Panc1 (cell line): ENCODE measurements around the gene CD14. TPM values are rescaled to one million over a fixed set of nuclear protein-coding genes. Genes with fewer than 3 reads are reported as not detected.
"Not testable (repeated sequence)": the region's sequence is repeated elsewhere in the genome, so short reads cannot be mapped to it uniquely, and the experiment has no call there.

Experiments
- ATAC-seq: fragments of 200-7000 bp; cut with Tn5 transposase; 2 replicates; pipeline ENCODE4 v1.9.1; 2020; ENCODE audit warnings: mild to moderate bottlenecking, moderate library complexity
- BruUV-seq: library from RNA; stranded (reverse); fragments of 400-500 nt; replicated peaks from 2 replicates; lab custom pipeline; 2021; lab: Mats Ljungman, UMichigan
- CTCF ChIA-PET: fragments of 300-600 bp; sonication (Branson Sonifier 250); formaldehyde crosslinking; loops from one replicate; lab custom pipeline; 2022; ENCODE audit warnings: antibody characterized with exemption; lab: Charles Lee
- POLR2A ChIA-PET: fragments of 300-600 bp; sonication (Branson Sonifier 250); formaldehyde crosslinking; loops from one replicate; lab custom pipeline; 2022; ENCODE audit warnings: antibody characterized with exemption; lab: Charles Lee
- DNase-seq: peaks from one replicate; pipeline ENCODE4 v3.0.0-alpha.2; 2010; ENCODE audit warnings: low read depth, low spot score
- H3K27ac ChIP-seq: 2 replicates; pipeline ENCODE4 v1.5.1; 2011; ENCODE audit warnings: mild to moderate bottlenecking, low read length, inconsistent platforms
- H3K27me3 ChIP-seq: fragments of 200-500 bp; sonication (Bioruptor generic); 2 replicates; pipeline ENCODE4 v1.6.0; 2014; ENCODE audit warnings: low read length, inconsistent platforms; ENCODE audit not compliant: control insufficient read depth, insufficient read depth
- H3K36me3 ChIP-seq: fragments of 200-500 bp; sonication (Bioruptor generic); 2 replicates; pipeline ENCODE4 v1.5.1; 2014; ENCODE audit warnings: inconsistent platforms, mild to moderate bottlenecking, low read length, moderate library complexity; ENCODE audit not compliant: control insufficient read depth, insufficient read depth
- H3K4me1 ChIP-seq: 2 replicates; pipeline ENCODE4 v1.5.1; 2011; ENCODE audit warnings: inconsistent platforms, mild to moderate bottlenecking, low read length, moderate library complexity; ENCODE audit not compliant: control insufficient read depth, insufficient read depth
- H3K4me3 ChIP-seq, 2 experiments: 2 replicates each; pipeline ENCODE4 v1.5.1; 2011 to 2012; ENCODE audit warnings: low read depth in 2 of 2, low read length in 2 of 2, mild to moderate bottlenecking in 2 of 2, inconsistent platforms in 1 of 2, moderate library complexity in 1 of 2
- H3K9me3 ChIP-seq: fragments of 200-500 bp; sonication (Bioruptor generic); 2 replicates; pipeline ENCODE4 v1.5.1; 2014; ENCODE audit warnings: low read depth, mild to moderate bottlenecking, inconsistent platforms, low read length, moderate library complexity; ENCODE audit not compliant: control insufficient read depth, insufficient read depth
- CTCF ChIP-seq: fragments of 450-650 bp; IDR thresholded peaks from 2 replicates; pipeline ENCODE4 v1.5.1; 2017; ENCODE audit warnings: mild to moderate bottlenecking
- POLR2AphosphoS5 ChIP-seq: IDR thresholded peaks from 2 replicates; pipeline ENCODE4 v1.6.1; 2012; ENCODE audit warnings: mild to moderate bottlenecking, low read depth, low read length, moderate library complexity
- REST ChIP-seq, 2 experiments: IDR thresholded peaks; 2 replicates each; pipeline ENCODE4 v1.6.1; 2011 to 2012; ENCODE audit warnings: low read depth in 2 of 2, control low read depth in 1 of 2, low read length in 1 of 2, mild to moderate bottlenecking in 1 of 2, moderate library complexity in 1 of 2; ENCODE audit not compliant: insufficient read depth in 1 of 2
- SIN3A ChIP-seq: IDR thresholded peaks from 2 replicates; pipeline ENCODE4 v1.6.1; 2012; ENCODE audit warnings: low read depth, mild to moderate bottlenecking, low read length, moderate library complexity, borderline replicate concordance; ENCODE audit not compliant: insufficient read depth
- TCF7L2 ChIP-seq: IDR thresholded peaks from 2 replicates; pipeline ENCODE4 v1.6.1; 2011; ENCODE audit warnings: mild to moderate bottlenecking, low read depth, low read length, inconsistent platforms
- in situ Hi-C: cut with HindIII; loops from 2 replicates; pipeline ENCODE4 v1.10.0; 2016; ENCODE audit warnings: low sequenced_read_pairs, low pct_unique_long_range_greater_than_20kb
- intact Hi-C: fragments of 100-400 bp; cut with micrococcal nuclease; formaldehyde crosslinking; loops from one replicate; pipeline ENCODE4 v1.10.0; 2022; ENCODE audit not compliant: unreplicated experiment
- total RNA-seq: library from RNA; stranded (reverse); gene quantifications from one replicate; pipeline ENCODE4 v1.2.1, GENCODE V29; 2021; ENCODE audit not compliant: unreplicated experiment

CD14 gene
- total RNA-seq, 1 experiment from 2014 or later, result 2.5 TPM

- in situ Hi-C loops (no loop called here), intact Hi-C loops (no loop called here)
- ChIA-PET POLR2A (interaction anchor here (0.6 to 0.7 kb wide), 2 partner anchors 97 to 99 kb away, joined by 8 to 9 read pairs; no protein-coding TSS in a partner anchor), CTCF (interaction anchor here (0.6 kb wide), 1 partner anchor 54 kb away, joined by 6 read pairs; no protein-coding TSS in a partner anchor)
- BruUV-seq, result TSS peak; percentile 99
- no peaks in the 10 kb centered on the region for H3K9me3 ChIP-seq
- peak within 1 kb of the TSS; percentile 97 for H3K27ac ChIP-seq
- TF ChIP-seq TCF7L2 (peak; percentile 56), POLR2AphosphoS5 (peak; percentile 93), SIN3A (peak; percentile 86; the same call in 1 of the 2 replicates), REST (IDR thresholded peaks at IDR 0.05; ENCODE audit: insufficient read depth in 1 of 2, low read depth in 2 of 2, low read length in 1 of 2) (0 out of 4 replicates have a peak, but pooled peaks of 1 of the 2 experiments have one; percentile 41), CTCF (no peak)
- DNase-seq (peak; percentile 69), ATAC-seq (peak; percentile 99)
- H3K36me3 ChIP-seq, result peaks cover 13% of the 10 kb centered on the region
- no peaks in the 10 kb centered on the region for H3K27me3 ChIP-seq
- H3K4me1 ChIP-seq, result peaks cover 3% of the 10 kb centered on the region; the same call in 1 of the 2 replicates
- peak within 1 kb of the TSS; percentile 94 to 96 for H3K4me3 ChIP-seq
Measured at GRCh38 chr5:140664359-140665119, 31.6 kb upstream of the CD14 start, which contains the start of gene WDR55. WDR55 (plus strand) TSS chr5:140664904; CDS start chr5:140664913, 9 bp downstream.

GRCh38 chr5:140664030-140664358 is 31.0 kb upstream of the CD14 start:
- Histone ChIP-seq H3K9me3 (no peaks in the 10 kb centered on the region), H3K4me1 (peaks cover 3% of the 10 kb centered on the region; the same call in 1 of the 2 replicates), H3K27ac (peak overlapping the region; percentile 97), H3K4me3 (peak overlapping the region; percentile 94 to 96), H3K36me3 (peaks cover 17% of the 10 kb centered on the region), H3K27me3 (no peaks in the 10 kb centered on the region)
- peak; percentile 15 for ATAC-seq
- ChIA-PET POLR2A (interaction anchor here (0.6 to 0.7 kb wide), 4 partner anchors 17 to 99 kb away, joined by 4 to 9 read pairs (median 7); no protein-coding TSS in a partner anchor), CTCF (interaction anchor here (0.6 kb wide), 1 partner anchor 55 kb away, joined by 6 read pairs; no protein-coding TSS in a partner anchor)
- in situ Hi-C loops (no loop called here), intact Hi-C loops (no loop called here)
- no peak for TF ChIP-seq POLR2AphosphoS5
- TF ChIP-seq SIN3A, result no peak
- TF ChIP-seq TCF7L2, result no peak
- no peak for TF ChIP-seq CTCF
- TF ChIP-seq REST (IDR thresholded peaks at IDR 0.05; ENCODE audit: insufficient read depth in 1 of 2, low read depth in 2 of 2, low read length in 1 of 2), result no peak
- BruUV-seq, result no TSS peak
- DNase-seq, result no peak

GRCh38 chr5:140660371-140660770 is 27.4 kb upstream of the CD14 start:
- H3K27me3 ChIP-seq, POLR2A ChIA-PET, H3K9me3 ChIP-seq, ATAC-seq, BruUV-seq, H3K4me3 ChIP-seq, H3K4me1 ChIP-seq, CTCF ChIA-PET, intact Hi-C loops, in situ Hi-C loops, DNase-seq, H3K27ac ChIP-seq: not testable (repeated sequence)
- H3K36me3 ChIP-seq, result peaks cover 27% of the 10 kb centered on the region
